H1 (cell line): ENCODE data around the gene HMMR. TPM values are rescaled to one million over a fixed set of nuclear protein-coding genes. Genes with fewer than 3 reads are reported as not detected.

Experiments
- ASH2L ChIP-seq: fragments of 200-600, 300-600 bp; sonication (generic); IDR thresholded peaks from one replicate; pipeline ENCODE4 v1.7.1; 2017; ENCODE audit warnings: low read length
- BACH1 ChIP-seq: IDR thresholded peaks from 2 replicates; pipeline ENCODE4 v1.6.1; 2012; ENCODE audit warnings: low read length, improper control_type of control experiment
- CBX5 ChIP-seq: fragments of 300-800, 300-1000 bp; sonication (generic); IDR thresholded peaks from 2 replicates; pipeline ENCODE4 v1.7.1; 2016; ENCODE audit warnings: antibody characterized with exemption, low read length, low read depth
- CEBPB ChIP-seq: IDR thresholded peaks from 2 replicates; pipeline ENCODE4 v1.6.1; 2012; ENCODE audit warnings: low read depth, low read length
- CHD2 ChIP-seq: IDR thresholded peaks from 2 replicates; pipeline ENCODE4 v1.6.1; 2012; ENCODE audit warnings: low read length, improper control_type of control experiment
- E2F6 ChIP-seq: IDR thresholded peaks from 2 replicates; pipeline ENCODE4 v1.6.1; 2012; ENCODE audit warnings: inconsistent platforms
- HDAC2 ChIP-seq, 2 experiments: fragments of 300-600 bp in 1 of 2; sonication (generic) in 1 of 2; IDR thresholded peaks; 2 replicates each; pipeline ENCODE4 v1.6.1; 2011 to 2012; ENCODE audit warnings: low read depth in 2 of 2, low read length in 2 of 2, mild to moderate bottlenecking in 2 of 2, moderate library complexity in 2 of 2, borderline replicate concordance in 1 of 2, inconsistent platforms in 1 of 2
- HDAC6 ChIP-seq: IDR thresholded peaks from one replicate; pipeline ENCODE4 v1.7.1; 2012; ENCODE audit warnings: low read depth, mild to moderate bottlenecking, inconsistent platforms, low read length, moderate library complexity
- KDM4A ChIP-seq: IDR thresholded peaks from one replicate; pipeline ENCODE4 v1.7.1; 2012; ENCODE audit warnings: low read depth, mild to moderate bottlenecking, moderate library complexity, low read length, inconsistent platforms; ENCODE audit not compliant: severe bottlenecking
- MAX ChIP-seq: IDR thresholded peaks from 2 replicates; pipeline ENCODE4 v1.6.1; 2012; ENCODE audit warnings: inconsistent platforms
- NANOG ChIP-seq: IDR thresholded peaks from 2 replicates; pipeline ENCODE4 v1.6.1; 2011; ENCODE audit warnings: low read length, low read depth, mild to moderate bottlenecking, inconsistent platforms; ENCODE audit not compliant: insufficient read depth, poor library complexity, severe bottlenecking
- PHF8 ChIP-seq: fragments of 200-600 bp; sonication (generic); conservative IDR thresholded peaks from 2 replicates; pipeline ENCODE4 v1.7.1; 2012; ENCODE audit warnings: low read depth, mild to moderate bottlenecking, inconsistent platforms, low read length, moderate library complexity
- POLR2A ChIP-seq, 2 experiments: IDR thresholded peaks; 1 replicate in 1 of 2; 2 replicates in 1 of 2; pipeline ENCODE4 v1.6.1; 2011; ENCODE audit warnings: low read depth in 2 of 2, low read length in 2 of 2, mild to moderate bottlenecking in 2 of 2; ENCODE audit errors: control extremely low read depth in 1 of 2
- POLR2AphosphoS5 ChIP-seq: IDR thresholded peaks from 2 replicates; pipeline ENCODE4 v1.6.1; 2011; ENCODE audit warnings: low read depth, low read length
- POU5F1 ChIP-seq: IDR thresholded peaks from 2 replicates; pipeline ENCODE4 v1.6.1; 2011; ENCODE audit warnings: low read depth, mild to moderate bottlenecking, low read length, moderate library complexity
- SAP30 ChIP-seq: fragments of 300-600 bp; sonication (generic); IDR thresholded peaks from 2 replicates; pipeline ENCODE4 v1.7.1; 2012; ENCODE audit warnings: low read length, moderate library complexity, mild to moderate bottlenecking, inconsistent platforms; ENCODE audit not compliant: insufficient read depth, insufficient replicate concordance
- SIN3A ChIP-seq, 2 experiments: IDR thresholded peaks in 1 of 2; conservative IDR thresholded peaks in 1 of 2; 2 replicates each; pipeline ENCODE4 v1.6.1; 2011 to 2012; ENCODE audit warnings: low read length in 2 of 2, improper control_type of control experiment in 1 of 2, low read depth in 1 of 2, mild to moderate bottlenecking in 1 of 2
- SIRT6 ChIP-seq: IDR thresholded peaks from one replicate; pipeline ENCODE4 v1.7.1; 2012; ENCODE audit warnings: low read length, inconsistent platforms
- SRF ChIP-seq: IDR thresholded peaks from 2 replicates; pipeline ENCODE4 v1.6.1; 2011; ENCODE audit warnings: mild to moderate bottlenecking, low read depth, low read length, moderate library complexity
- SUZ12 ChIP-seq: fragments of 200-600 bp; sonication (generic); IDR thresholded peaks from 2 replicates; pipeline ENCODE4 v1.6.1; 2012; ENCODE audit warnings: mild to moderate bottlenecking, inconsistent platforms, low read length, moderate library complexity, mixed read lengths
- TAF1 ChIP-seq: IDR thresholded peaks from 2 replicates; pipeline ENCODE4 v1.6.1; 2011; ENCODE audit warnings: mild to moderate bottlenecking, low read depth, low read length
- USF2 ChIP-seq: IDR thresholded peaks from 2 replicates; pipeline ENCODE4 v1.6.1; 2011; ENCODE audit warnings: low read length, improper control_type of control experiment
- polyA plus RNA-seq, 7 experiments: library from polyadenylated mRNA; depleted of rRNA in 3 of 7; stranded (reverse) in 5 of 7; unstranded in 2 of 7; fragments of >200 nt in 5 of 7; fragments of 200-250 nt in 2 of 7; gene quantifications; 1 replicate in 5 of 7; 2 replicates in 1 of 7; 4 replicates in 1 of 7; pipeline versions ENCODE4 v1.2.1 to v1.2.3, GENCODE V29; 2011 to 2013; ENCODE audit warnings: missing spikeins in 2 of 7, mixed read lengths in 2 of 7
- total RNA-seq: library from RNA; stranded (reverse); fragmentation: NEBNext Ultra II Directional; extraction: Animal tissue kit (Norgen Biotek cat#: 25700); gene quantifications from 2 replicates; pipeline ENCODE4 v1.2.1, GENCODE V29; 2021

The HMMR gene
- total and polyA plus RNA-seq, 2 of the 8 experiments (the other 6 are each of a cell fraction or from before 2014, with no cell fraction given): 17.5 to 77.3 TPM

- TF ChIP-seq HDAC2 (IDR thresholded peaks at IDR 0.05; ENCODE audit: borderline replicate concordance in 1 of 2, low read depth in 2 of 2, low read length in 2 of 2): no peak
- no peak for TF ChIP-seq SAP30
- no peak for TF ChIP-seq KDM4A
- no peak for TF ChIP-seq SUZ12
- TF ChIP-seq CEBPB: no peak
- TF ChIP-seq CBX5: no peak
- TF ChIP-seq TAF1: peak; percentile 99
- no peak for TF ChIP-seq SIRT6
- peak; percentile 75 to 77; a peak in 2 of 4 replicates for TF ChIP-seq SIN3A (conservative IDR thresholded peaks at IDR 0.05 in 1 of 2, IDR thresholded peaks at IDR 0.05 in 1 of 2; ENCODE audit: low read depth in 1 of 2, low read length in 2 of 2)
- peak; percentile 74 for TF ChIP-seq MAX
- TF ChIP-seq POLR2A (IDR thresholded peaks at IDR 0.05; ENCODE audit: control extremely low read depth in 1 of 2, low read depth in 2 of 2, low read length in 2 of 2): peak; percentile 95 to 99
- no peak for TF ChIP-seq SRF
- TF ChIP-seq E2F6: no peak
- TF ChIP-seq CHD2: peak; percentile 64; the same call in 1 of the 2 replicates
- no peak for TF ChIP-seq HDAC6
- TF ChIP-seq PHF8: no peak
- TF ChIP-seq POLR2AphosphoS5: peak; percentile 99
- TF ChIP-seq NANOG: no peak
- TF ChIP-seq USF2: no peak
- 0 out of 2 replicates have a peak, but pooled peaks have one; percentile 7 for TF ChIP-seq POU5F1
- TF ChIP-seq BACH1: no peak
- peak; percentile 91 for TF ChIP-seq ASH2L
These were observed 43.0 kb downstream of the HMMR start (continued) for GRCh38 chr5:163503106-163504078.
